ENCODE data around the gene OXNAD1.
A peak's percentile ranks its signal among the peaks of the same experiment; 100 is the strongest.

OXNAD1 gene

DNA sequence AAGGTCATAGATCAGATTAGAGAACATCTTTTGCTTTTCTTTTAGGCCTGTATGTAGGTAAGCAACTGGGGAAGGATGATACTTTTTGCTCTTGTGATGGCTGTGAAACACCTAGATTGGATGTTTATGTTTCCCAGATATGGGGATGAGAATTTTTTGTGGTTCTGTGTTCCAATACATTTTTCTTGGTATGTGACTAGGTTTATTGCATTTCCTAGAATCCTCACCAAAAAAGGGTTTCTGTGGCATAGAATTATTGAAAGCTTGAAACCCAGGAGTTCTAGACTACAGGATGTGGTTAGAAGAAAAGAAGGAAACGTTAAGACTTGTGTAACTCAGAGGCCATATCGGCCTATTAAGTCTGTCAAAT is 25.8 kb downstream of the OXNAD1 start:
- peaks cover 7% of the 10 kb centered on the region; the same call in 1 of the 2 replicates for H3K79me2 ChIP-seq (ENCODE audit: insufficient read depth, low read length)
- H3K9ac ChIP-seq (ENCODE audit: low read depth, low read length, poor library complexity, severe bottlenecking), result peak overlapping the region; percentile 30
- peak overlapping the region; percentile 48 for H3K4me3 ChIP-seq (ENCODE audit: low read length, poor library complexity, severe bottlenecking)
- peaks cover 9% of the 10 kb centered on the region; the same call in 1 of the 2 replicates for H3F3A ChIP-seq (ENCODE audit: low read depth)
- H3K4me1 ChIP-seq (ENCODE audit: insufficient read depth, low read length, poor library complexity, severe bottlenecking), result peaks cover 22% of the 10 kb centered on the region
- peak overlapping the region; percentile 74 for H3K4me2 ChIP-seq (ENCODE audit: low read depth, low read length, poor library complexity, severe bottlenecking)
- no peak overlapping the region for H2AFZ ChIP-seq (ENCODE audit: low read length)
- TF ChIP-seq, protein P1, sequence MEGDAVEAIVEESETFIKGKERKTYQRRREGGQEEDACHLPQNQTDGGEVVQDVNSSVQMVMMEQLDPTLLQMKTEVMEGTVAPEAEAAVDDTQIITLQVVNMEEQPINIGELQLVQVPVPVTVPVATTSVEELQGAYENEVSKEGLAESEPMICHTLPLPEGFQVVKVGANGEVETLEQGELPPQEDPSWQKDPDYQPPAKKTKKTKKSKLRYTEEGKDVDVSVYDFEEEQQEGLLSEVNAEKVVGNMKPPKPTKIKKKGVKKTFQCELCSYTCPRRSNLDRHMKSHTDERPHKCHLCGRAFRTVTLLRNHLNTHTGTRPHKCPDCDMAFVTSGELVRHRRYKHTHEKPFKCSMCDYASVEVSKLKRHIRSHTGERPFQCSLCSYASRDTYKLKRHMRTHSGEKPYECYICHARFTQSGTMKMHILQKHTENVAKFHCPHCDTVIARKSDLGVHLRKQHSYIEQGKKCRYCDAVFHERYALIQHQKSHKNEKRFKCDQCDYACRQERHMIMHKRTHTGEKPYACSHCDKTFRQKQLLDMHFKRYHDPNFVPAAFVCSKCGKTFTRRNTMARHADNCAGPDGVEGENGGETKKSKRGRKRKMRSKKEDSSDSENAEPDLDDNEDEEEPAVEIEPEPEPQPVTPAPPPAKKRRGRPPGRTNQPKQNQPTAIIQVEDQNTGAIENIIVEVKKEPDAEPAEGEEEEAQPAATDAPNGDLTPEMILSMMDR (conservative IDR thresholded peaks at IDR 0.05; ENCODE audit: low read length), result no peak
- no peak for TF ChIP-seq EZH2phosphoT487 (IDR thresholded peaks at IDR 0.05; ENCODE audit: borderline replicate concordance)
- no peaks in the 10 kb centered on the region for H3K9me2 ChIP-seq (replicated peaks; ENCODE audit: low read depth, low read length)
- H3K36me3 ChIP-seq (ENCODE audit: insufficient read depth, low read length), result peaks cover 37% of the 10 kb centered on the region
- no peaks in the 10 kb centered on the region for H4K20me1 ChIP-seq (ENCODE audit: insufficient read depth, low read length, poor library complexity, severe bottlenecking)
- no peaks in the 10 kb centered on the region for H3K27me3 ChIP-seq (ENCODE audit: insufficient read depth, low read length, poor library complexity, severe bottlenecking)
- peaks cover 9% of the 10 kb centered on the region; the same call in 1 of the 2 replicates for H3K9me3 ChIP-seq (ENCODE audit: insufficient read depth, low read depth, low read length)

DNA sequence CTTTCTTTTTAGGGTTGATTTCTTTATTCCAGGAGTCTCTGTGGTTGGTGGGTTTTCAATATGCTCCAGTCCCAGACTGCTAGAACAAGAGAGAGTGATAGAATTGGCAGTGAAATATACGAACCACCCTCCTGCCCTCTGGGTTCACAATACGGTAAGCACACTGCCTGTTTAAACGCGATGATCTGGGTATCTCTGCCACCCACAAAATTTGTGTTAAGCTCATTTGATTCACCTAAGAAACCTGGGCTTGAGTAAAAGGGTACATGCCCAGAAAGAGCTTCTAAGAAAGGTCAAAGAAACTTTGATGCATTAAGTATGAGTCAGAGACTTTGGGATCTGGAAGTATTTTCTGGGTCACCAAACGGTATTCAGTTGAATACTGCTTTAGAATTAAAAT is 29.8 kb downstream of the OXNAD1 start:
- peaks cover 19% of the 10 kb centered on the region for H3K4me1 ChIP-seq (ENCODE audit: insufficient read depth, low read length, poor library complexity, severe bottlenecking)
- peaks cover 7% of the 10 kb centered on the region; the same call in 1 of the 2 replicates for H3K79me2 ChIP-seq (ENCODE audit: insufficient read depth, low read length)
- H3K4me2 ChIP-seq (ENCODE audit: low read depth, low read length, poor library complexity, severe bottlenecking), result no peak overlapping the region
- peaks cover 15% of the 10 kb centered on the region; the same call in 1 of the 2 replicates for H3K9me3 ChIP-seq (ENCODE audit: insufficient read depth, low read depth, low read length)
- H3K9me2 ChIP-seq (replicated peaks; ENCODE audit: low read depth, low read length), result no peaks in the 10 kb centered on the region
- peaks cover 51% of the 10 kb centered on the region for H3K36me3 ChIP-seq (ENCODE audit: insufficient read depth, low read length)
- TF ChIP-seq, protein P1 (conservative IDR thresholded peaks at IDR 0.05; ENCODE audit: low read length), result no peak
- no peak for TF ChIP-seq EZH2phosphoT487 (IDR thresholded peaks at IDR 0.05; ENCODE audit: borderline replicate concordance)
- H4K20me1 ChIP-seq (ENCODE audit: insufficient read depth, low read length, poor library complexity, severe bottlenecking), result no peaks in the 10 kb centered on the region
- no peak overlapping the region for H3K9ac ChIP-seq (ENCODE audit: low read depth, low read length, poor library complexity, severe bottlenecking)
- H3K27me3 ChIP-seq (ENCODE audit: insufficient read depth, low read length, poor library complexity, severe bottlenecking), result no peaks in the 10 kb centered on the region
- no peak overlapping the region for H2AFZ ChIP-seq (ENCODE audit: low read length)
- H3F3A ChIP-seq (ENCODE audit: low read depth), result peaks cover 9% of the 10 kb centered on the region; the same call in 1 of the 2 replicates
- no peak overlapping the region for H3K4me3 ChIP-seq (ENCODE audit: low read length, poor library complexity, severe bottlenecking)

DNA sequence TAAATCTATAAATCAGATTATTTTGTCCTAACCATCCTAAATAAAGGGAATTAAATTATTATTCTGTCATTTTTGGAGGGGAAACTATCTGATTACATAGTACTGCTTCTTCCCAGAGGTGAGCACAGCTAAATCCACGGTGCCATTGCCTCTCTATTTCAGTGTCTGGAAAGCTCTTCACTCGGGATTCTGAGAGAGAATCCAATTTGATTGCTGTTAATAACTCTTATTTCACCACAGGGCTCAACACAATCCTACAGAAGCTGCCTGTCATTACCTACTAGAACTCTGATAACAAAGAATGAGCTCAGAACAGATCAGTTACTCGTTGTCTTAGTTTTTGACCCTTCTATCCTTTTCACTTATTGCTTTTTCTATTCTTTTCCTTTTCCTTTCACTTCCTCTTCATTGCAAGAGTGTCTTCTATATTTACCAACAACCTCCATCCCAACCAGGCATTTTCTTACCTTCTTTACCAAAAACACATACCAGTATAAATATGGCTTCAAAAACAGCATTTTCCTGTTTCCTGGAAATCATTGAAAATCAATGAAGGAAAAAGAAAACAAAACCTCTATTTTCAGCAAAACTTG is 30.4 kb downstream of the OXNAD1 start:
- H4K20me1 ChIP-seq (ENCODE audit: insufficient read depth, low read length, poor library complexity, severe bottlenecking), result no peaks in the 10 kb centered on the region
- H3K4me3 ChIP-seq (ENCODE audit: low read length, poor library complexity, severe bottlenecking), result no peak overlapping the region
- peaks cover 15% of the 10 kb centered on the region; the same call in 1 of the 2 replicates for H3K9me3 ChIP-seq (ENCODE audit: insufficient read depth, low read depth, low read length)
- H2AFZ ChIP-seq (ENCODE audit: low read length), result no peak overlapping the region
- no peak overlapping the region for H3K9ac ChIP-seq (ENCODE audit: low read depth, low read length, poor library complexity, severe bottlenecking)
- no peaks in the 10 kb centered on the region for H3K9me2 ChIP-seq (replicated peaks; ENCODE audit: low read depth, low read length)
- H3F3A ChIP-seq (ENCODE audit: low read depth), result peaks cover 9% of the 10 kb centered on the region; the same call in 1 of the 2 replicates
- no peaks in the 10 kb centered on the region for H3K27me3 ChIP-seq (ENCODE audit: insufficient read depth, low read length, poor library complexity, severe bottlenecking)
- H3K79me2 ChIP-seq (ENCODE audit: insufficient read depth, low read length), result peaks cover 7% of the 10 kb centered on the region; the same call in 1 of the 2 replicates
- peaks cover 21% of the 10 kb centered on the region for H3K4me1 ChIP-seq (ENCODE audit: insufficient read depth, low read length, poor library complexity, severe bottlenecking)
- no peak for TF ChIP-seq EZH2phosphoT487 (IDR thresholded peaks at IDR 0.05; ENCODE audit: borderline replicate concordance)
- TF ChIP-seq, protein P1 (conservative IDR thresholded peaks at IDR 0.05; ENCODE audit: low read length), result no peak
- H3K36me3 ChIP-seq (ENCODE audit: insufficient read depth, low read length), result peaks cover 51% of the 10 kb centered on the region
- no peak overlapping the region for H3K4me2 ChIP-seq (ENCODE audit: low read depth, low read length, poor library complexity, severe bottlenecking)
